ENCODE measurements around the gene GSTA2.
"Not testable (repeated sequence)": the region's sequence is repeated elsewhere in the genome, so short reads cannot be mapped to it uniquely, and the experiment has no call there.

Gene GSTA2

DNA sequence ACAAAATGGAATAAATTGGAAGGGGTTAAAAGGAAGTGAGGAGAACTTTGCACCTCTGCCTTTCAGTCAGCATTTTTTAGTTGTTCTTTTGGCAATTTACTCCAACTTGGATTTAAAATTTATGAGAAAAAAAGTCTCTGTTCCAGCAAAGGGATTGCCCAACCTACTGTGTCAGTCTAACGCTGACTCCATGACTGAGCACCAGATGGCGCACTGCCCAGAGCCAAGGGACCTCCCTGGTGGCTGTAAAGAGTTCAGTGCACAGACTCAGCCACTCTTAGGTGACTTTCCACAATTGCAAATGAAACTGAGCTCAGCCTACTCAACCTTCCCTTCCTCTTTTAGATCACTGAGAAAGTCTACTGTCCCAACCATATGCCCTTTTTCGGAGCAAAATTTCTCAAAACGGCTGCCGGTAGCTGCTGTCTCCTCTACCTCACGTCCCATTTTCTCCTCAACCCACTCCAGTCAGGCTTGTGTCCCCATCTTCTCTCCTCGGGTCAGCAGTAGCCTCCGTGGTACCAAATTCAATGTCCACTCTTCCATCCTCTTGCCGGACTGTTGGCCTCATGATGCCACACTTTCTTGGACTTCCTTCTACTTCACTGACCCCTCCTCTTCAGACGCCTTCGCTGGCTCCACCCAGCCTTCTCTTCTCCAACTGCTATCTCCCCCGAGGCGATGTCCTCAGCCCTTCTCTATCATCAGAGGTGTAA lies 38.7 kb downstream of the GSTA2 start:
- DNase-seq = peak; percentile 35 to 74

DNA sequence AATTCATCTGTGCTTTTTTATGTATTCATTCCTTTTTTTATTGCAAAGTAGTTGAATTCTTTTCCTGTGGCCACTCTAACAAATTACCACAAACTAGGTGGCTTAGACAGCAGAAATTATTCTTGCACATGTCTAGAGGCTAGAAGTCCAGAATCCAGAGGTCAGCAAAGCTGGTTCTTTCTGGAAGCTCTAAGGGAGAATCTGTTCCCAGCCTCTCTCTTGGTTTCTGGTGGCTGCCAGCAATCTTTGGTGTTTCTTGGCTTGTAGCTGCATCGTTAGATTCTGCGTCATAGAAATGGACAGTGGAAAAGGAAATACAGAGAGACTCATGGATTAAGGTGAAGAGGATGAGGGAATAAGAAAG lies 39.3 kb downstream of the GSTA2 start:
- peak in 1 of 2 experiments; percentile 41 for DNase-seq

DNA sequence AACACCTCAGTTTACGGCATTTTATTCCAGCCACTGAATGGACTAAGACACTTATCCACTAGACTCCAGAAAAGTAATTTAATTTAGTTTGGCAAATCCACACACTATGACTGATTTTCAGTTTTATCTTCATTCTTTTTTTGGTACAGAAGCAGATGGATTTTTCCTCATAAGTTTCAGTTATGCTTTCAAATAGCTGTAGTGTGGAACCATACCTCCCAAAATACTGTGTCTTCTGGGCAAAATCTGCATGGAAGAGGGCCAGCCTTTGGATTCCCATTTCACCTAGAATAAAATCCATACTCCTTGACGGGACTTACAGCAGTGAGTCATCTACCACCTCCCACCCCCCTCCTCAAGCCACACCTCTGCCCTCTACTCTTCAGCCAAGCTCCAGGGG lies 43.0 kb downstream of the GSTA2 start:
- no peak for DNase-seq

DNA sequence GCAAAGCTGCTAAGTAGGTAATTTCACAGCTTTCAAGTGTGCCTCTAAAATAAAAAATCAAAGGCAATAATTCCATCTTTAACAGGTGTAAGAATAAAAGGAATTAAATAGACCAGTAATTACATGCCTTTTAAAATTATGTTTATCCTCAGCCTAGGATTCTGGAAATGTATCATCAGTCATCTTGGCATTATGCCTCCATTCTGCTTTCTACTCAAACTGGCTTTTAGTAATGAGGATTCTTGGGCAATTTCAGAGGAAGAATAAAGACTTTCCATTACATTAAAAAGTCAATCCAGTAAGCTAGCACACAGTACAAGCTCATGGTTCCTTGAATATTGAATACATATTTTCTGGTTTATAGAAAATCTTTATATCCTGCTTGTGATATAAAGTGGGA lies 44.7 kb downstream of the GSTA2 start:
- no peak for DNase-seq

DNA sequence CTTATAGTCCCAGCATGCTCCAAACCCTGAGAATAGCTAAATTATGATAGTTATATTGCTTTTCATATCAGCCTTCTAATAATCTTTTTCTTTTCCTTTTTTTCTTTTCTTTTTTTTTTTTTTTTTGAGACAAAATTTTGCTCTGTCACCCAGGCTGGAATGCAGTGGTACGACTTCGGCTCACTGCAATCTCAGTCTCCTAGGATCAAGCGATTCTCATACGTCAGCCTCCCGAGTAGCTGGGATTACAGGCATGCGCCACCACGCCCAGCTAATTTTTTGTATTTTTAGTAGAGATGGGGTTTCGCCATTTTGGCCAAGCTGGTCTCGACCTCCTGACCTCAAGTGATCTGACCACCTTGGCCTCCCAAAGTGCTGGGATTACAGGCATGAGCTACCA lies 48.5 kb downstream of the GSTA2 start:
- DNase-seq = not testable (repeated sequence)

DNA sequence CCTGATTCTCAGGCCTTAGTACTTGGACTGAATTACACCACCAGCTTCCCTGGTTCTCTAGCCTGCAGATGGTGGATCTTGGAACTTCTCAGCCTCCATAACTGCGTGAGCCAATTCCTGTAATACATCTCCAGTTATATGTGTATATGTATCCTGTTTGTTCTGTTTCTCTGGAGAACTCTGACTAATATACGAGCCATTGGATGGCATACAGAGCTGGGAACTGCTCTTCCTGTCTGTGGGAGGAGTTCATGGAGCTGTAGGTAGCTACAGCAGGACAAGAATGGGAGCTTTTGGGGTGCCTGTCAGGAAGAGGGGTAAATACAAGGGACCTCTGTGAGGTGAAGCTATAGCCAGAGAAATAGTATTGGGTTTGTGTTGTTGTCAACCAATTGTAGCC lies 51.1 kb downstream of the GSTA2 start:
- DNase-seq = no peak

DNA sequence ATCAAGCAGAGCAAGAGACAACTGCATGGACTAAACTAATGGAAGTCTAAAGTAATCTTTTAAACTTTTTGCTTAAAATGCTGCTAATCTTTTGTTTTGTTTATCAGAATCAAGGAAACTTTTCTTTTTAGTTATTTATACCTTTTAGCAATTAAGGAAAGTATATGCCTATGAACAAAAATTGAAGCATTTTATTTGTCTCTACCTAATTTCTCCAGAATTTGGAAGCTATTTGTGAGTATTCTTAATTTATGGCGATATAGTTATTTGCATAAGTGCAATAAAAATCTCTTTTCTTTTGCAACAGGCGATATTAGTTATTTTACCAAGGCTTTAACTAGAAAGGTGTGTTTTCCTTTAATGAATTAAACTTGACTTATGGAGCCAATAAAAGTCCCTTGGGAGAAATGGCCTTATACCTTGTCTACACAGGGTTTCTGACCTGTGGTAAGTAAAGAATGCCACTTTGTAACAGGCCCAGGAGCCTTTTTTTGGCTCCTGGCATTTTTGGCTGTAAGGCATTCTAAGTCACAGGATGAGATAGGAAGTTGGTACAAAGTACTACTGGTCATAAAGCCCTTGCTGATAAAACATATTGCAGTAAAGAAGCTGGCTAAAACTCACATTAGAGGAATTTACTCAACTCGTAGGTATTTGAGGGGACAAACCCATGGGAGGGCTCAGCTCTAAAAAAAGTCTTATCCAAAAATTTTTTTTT lies 55.2 kb downstream of the GSTA2 start:
- DNase-seq = no peak

DNA sequence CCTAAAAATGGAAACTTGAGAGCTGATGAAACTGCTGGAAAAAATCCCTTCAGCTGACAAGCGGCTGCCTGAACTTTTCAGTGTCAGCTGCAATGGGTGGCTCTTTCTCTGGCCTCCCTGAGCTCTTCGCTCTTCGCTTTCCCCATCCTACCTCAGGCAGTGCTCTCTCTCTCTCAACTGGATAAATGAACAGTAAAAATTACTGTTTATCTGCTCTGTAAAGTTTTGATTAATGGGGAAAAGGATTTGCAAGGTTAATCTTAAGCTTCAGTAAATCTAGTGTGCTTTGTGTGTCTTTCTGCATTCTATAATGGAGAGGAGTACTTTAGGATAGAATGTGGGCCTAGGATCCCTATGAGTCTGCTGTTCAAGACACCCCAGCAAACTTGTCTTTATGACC lies 57.3 kb downstream of the GSTA2 start:
- no peak for DNase-seq

DNA sequence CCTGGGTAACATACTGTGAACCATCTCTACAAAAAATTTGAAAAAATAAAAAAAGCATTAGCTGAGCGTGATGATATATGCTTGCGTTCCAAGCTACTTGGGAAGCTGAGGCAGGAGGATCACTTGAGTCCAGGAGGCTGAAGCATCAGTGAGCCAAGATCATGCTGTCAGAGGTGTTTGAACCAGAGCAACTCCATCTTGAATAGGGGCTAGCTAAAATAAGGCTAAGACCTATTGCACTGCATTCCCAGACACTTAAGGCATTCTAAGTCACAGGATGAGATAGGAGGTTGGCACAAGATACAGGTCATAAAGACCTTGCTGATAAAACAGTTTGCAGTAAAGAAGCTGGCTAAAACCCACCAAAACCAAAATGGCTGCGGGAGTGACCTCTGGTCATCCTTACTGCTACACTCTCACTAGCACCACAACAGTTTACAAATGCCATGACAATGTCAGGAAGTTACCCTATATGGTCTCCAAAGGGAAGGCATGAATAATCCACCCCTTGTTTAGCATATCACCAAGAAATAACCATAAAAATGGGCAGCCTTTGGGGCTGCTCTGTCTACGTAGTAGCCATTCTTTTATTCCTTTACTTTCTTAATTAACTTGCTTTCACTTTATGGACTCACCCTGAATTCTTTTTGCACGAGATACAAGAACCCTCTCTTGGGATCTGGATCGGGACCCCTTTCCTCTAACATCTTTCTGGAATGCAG lies 58.3 kb downstream of the GSTA2 start:
- not testable (repeated sequence) for DNase-seq

DNA sequence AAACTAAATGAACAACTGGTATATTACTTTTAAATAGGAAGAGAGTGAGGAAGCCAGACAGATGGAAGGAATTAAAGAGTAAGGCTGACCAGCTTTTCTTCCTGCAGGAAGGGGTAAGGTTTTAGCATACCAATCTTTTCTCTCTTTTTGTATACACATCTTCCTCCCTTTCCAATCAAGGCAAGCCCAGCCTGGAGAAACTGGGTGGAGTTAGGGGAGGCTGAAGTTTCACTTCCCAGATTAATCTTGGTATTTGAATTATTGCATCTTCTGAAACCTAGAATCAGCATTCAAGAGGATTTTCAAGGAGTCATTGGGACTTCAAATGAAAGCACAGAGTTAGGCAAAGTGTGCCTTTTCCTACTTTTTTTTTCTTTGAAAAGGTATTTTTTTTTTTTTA lies 59.2 kb downstream of the GSTA2 start:
- DNase-seq = no peak
